B cell (primary cell): ENCODE data around the gene KIRREL1.

Experiments
- CTCF ChIP-seq: fragments of 200-600 bp; IDR thresholded peaks from one replicate; pipeline ENCODE4 v1.8.0; 2022; ENCODE audit warnings: antibody characterized with exemption, mild to moderate bottlenecking
- EZH2 ChIP-seq: IDR thresholded peaks from 2 replicates; pipeline ENCODE4 v1.6.1; 2012; ENCODE audit warnings: borderline replicate concordance, low read depth, mild to moderate bottlenecking, moderate library complexity, low read length; ENCODE audit not compliant: insufficient read depth, poor library complexity, severe bottlenecking

DNA sequence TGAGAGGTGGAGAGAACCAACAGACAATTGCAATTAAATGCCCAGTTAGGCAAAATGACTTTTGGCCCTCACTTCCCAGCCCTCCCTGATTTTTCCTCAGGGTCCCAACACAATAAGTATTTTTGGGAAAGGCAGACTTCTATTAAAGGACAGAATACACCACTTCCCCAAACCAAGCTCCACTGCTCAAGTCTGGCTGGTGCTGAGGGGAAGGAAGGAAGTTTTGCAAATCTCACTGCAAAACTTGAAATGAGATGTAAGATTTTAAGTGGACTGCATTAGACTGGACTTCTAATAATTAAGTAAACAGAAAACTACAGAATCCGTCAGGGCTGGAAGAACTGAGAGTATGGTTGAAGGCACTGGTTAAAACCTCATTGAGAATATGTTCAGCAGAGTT, 155.0 kb downstream of the KIRREL1 start:
- TF ChIP-seq CTCF (no peak), EZH2 (no peak)
